Measurements from ENCODE around the gene UPK2.

Gene UPK2

DNA sequence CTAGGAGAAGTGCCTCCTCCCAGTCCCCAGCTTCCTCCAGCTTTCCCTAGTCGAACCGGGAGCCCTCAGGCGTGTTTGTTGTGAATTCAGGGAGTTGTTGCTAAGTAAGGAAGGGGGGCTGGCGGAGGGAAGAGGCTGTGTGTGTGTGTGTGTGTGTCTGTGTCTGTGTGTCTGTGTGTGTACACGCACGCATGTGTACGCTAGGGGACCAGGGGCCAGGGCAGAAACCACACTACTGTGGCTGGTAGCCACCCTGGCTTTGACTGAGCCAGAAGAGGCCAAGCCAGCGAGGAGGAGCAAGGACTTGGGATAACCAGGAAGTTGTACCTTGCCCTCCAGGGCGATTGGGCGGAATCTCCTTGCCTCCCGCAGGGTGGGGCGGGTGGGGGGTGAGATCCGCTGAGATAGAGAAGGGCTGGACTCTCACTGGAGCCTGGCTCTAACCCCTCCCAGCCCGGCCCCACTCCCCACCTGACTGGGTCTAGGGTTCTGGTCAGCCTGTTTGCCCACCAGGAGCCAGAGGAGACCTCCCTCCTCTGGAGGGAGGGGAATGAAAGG lies 37.9 kb upstream of the UPK2 start:
- peak; percentile 87 for DNase-seq

DNA sequence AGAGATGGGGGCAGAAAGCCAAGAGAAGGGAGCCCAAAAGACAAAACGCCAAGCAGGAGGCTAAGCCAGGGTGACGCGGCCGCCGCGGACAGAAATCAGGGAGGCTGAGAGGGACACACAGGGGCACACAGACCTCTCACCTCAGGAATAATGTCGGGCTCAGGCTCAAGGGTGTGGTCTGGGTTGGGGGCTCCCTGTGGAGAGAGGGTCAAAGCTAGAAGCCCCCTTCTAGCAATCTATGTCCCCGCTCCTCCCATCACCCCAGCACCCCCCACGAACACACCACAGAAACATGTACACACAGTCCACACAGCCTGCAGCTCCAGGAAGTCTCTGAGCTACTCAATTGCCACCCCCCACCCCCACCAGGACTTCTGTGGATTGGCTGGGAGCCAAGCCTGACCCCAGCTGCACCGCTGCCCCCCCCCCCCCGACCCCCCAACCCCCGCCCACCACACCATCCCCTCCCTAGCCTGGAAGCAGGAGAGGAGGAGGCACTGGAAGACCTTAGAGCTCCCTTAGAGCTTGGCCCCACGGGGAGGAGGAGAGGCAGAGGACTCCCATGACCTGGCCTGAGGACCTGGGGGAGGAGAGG lies 37.3 kb upstream of the UPK2 start:
- peak; percentile 72 for DNase-seq

DNA sequence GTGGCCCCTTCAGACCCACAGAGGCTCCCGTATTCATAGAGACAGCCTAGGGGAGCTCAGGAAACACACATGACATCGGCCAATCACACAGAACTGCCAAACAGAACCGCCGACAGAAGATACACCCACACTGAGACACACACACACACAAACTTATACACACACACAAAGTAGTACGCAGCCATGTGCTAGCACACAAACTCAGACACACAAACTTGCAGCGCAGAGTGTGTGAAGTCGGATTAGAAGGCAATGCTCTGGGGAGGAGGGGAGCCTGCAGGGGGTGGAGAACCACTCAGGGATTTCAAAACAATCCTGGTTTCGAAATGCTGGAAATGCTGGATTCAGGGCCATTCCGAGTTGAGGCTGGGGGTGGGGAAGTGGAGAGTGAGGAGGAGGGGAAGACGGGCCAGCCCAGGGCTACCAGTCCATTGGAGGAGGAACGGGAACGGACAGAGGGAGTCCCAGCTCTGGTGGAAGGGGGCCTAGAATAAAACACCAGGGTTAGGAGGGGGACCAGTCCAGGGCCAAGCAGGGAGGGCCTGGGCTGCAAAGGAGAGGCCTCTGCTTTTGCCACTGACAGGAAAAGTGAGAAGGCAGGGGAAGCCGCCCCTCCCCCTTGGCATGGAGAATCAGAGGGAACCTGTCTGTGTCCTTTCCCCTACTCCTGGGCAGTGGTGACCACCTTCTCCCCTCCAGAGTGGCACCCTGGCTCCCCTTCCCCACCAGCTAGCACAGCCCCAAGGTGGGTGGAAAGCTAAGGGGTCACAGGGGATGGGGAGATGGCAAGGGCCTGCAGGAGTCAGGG lies 34.8 kb upstream of the UPK2 start:
- DNase-seq, result peak; percentile 93

DNA sequence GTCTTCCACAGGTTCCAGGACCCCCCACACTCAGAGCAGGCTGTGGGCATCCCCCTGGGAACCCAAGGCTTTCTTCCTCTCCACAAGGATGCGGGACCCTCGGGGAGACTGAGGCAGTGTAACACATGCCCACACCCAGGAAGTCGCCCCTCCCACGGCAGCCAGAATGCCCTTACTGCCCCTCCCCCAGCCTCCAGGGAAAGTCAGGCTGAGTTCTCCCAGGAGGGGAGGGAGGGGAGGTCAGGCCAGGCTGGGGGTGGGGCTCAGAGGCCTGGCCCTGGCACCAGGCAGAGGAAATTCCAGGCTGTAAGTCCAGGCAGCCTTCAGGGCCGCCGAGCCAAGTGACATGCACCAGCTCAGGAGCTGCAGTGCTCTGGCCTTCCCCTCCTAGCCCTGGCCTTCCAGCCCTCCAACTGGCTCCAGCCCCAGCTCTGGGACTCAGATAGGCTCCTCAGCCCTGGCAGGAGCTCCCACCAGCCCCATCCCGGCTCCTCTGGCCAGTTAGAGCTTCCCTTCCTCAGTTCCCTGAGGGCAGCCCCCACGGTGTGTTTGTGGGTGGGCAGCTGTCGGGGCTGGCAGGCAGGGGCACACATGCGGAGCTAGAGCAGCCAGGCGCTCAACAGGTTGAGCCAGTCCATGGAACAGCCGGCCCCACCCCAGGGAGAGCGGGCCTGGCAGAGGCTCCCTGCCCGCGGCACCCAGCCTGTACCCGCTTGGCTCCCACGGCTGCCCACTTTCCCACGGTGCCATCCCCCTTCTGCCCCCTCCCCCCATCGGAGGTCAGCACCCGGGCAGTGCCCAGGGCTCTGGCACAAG lies 34.0 kb upstream of the UPK2 start:
- peak; percentile 65 for DNase-seq

DNA sequence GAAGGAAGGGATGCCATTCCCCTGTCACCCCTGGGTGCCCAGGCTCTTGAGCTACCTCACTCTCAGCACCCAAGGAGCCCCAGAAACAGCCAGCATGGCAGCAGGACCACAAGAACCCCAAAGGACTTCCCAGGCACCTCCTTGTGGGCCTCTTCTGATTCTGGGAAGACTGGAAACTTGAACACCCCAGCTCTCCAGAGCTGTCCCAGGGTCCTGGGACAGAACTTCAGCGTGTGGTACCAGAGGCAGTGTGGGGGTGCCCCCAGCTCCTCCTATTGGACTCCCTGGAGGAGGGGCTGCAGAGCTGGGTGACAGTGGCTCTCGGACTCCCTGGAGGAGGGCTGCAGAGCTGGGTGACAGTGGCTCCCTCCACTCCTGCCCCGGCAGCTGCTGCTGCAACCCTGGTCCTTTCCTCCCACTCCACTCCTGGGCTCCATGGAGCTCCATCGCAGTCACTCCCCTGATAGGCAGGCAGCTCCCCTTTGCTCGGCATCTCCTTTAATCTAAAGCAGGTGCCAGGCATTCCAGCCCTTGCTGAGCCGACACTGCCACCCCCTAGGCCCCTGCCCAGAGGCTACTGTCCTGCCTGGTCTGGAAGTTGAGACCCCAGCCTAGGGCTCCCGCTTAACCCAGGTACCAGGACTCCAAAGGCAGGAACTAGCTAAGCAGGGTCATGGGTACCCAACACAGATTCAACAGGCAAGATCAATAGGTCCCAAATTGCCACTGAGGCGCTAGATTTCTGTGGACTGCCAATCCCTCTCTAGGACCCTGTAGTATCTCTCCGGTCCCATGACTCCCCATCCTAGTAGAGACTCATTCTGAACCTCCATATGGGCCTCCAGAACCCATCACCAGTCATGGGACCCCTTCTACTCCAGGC lies 33.1 kb upstream of the UPK2 start:
- no peak for DNase-seq

DNA sequence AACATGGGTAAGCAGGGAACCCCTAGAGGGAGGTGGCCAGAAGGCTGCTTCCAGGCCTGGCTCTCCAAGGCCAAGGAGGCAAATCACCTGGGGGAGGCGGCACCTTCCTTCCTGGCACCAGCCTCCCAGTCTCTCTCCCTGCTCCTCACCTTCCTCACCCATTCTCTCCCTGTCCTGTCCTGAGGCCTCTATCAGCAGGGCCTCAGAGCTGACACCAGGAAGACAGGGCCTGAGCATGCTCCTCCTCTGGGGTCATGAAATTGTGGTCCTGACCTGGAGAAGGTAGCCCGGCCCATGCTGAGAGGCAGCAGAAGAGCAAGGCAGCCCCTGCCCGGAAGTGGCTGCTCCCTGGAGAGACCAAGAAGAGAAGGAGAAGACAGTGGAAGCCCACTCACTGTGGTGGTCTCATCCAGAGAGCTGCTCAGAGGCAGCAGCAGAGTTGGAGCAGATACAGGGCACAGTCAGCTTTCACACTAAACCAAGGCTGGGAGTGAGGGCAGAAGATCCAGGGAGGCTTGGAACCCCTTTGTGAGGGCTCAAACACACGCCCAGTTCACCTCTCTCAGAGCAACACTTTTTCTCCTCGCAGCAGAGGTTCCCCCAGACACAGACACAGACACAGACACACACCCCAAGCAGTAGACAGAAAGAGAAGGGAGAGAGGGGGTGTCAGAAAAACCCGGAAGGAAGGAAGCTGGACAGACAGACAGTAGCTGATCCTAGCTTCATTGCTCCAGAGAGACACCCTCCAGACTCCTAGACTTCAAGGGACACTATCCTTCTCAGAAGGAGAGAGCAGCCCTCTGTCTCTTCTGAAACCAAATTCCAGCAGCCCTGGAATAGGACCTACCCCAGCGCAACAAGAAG lies 32.1 kb upstream of the UPK2 start:
- DNase-seq, result no peak

DNA sequence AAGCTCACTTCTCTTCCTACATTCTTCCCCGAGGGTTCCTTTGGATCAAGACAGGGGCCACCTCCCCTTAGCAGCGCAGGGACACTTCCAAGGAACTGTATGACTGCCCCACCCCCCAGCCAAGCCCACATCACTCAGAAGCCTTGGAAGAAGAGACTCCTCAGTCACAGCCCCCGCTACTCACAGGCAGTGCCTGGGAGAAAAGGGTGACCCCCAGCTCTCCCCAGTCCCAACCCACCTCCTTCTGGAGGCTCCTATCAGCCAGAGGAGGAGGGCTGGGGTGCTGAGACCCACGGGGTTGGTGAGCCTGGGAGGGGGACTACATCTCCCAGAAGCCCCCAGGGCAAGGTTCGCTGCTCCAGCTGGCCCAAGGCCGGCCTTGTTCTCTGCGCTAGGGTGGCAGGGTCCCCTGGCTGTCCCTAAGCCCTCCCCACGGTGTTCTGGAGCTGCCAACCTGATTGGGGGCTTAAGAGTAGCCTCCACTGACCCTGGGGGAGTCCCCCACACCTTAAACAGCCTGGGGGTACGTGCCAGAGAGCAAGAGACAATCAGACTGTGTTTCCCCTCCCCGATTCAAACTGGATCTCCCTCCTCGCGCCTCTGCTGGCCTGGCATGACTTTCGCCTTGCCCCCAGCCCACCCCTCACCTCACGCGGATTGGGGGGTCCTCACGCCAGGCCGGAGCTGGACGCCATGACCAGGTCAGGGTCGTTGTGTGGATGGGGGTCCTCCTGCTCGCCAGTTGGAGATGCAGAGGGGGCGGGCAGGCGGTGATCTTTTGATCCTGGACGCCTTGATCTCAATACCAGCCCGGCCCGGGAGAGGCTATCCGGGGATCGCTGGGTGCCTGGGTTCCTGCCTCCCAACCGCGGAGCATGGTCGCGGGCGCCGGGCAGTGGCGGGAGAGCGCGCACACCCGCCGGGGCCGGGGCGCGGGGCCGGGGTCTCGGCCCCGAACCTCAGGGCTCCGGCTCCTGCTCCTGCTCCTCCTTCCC lies 31.2 kb upstream of the UPK2 start:
- DNase-seq, result peak; percentile 28

DNA sequence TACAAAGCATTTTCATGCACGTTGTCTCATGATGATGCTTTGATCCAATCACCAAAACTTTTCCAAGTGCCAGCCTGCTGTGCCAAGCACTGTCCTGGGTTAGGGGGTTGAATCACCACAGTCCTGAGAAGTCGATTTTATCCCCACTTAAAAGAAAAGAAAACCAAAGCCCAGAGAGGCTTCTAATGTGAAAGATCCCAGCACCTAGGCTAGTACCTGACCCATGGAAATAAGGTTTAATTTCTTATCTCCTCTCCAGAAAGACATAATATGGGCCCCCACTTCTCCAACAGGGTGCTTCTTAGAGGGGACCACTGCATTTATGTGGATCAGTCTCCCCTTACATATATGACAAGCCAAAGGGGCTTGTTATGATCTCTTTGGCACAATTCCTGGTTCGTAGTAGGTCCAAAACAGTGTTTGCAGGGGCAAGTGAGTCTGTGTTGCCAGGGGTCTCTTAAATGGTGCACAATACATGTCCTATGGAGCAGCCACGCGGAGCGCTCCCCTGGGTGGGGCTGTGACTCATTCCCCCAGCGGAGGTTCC lies 28.5 kb upstream of the UPK2 start:
- DNase-seq, result no peak

DNA sequence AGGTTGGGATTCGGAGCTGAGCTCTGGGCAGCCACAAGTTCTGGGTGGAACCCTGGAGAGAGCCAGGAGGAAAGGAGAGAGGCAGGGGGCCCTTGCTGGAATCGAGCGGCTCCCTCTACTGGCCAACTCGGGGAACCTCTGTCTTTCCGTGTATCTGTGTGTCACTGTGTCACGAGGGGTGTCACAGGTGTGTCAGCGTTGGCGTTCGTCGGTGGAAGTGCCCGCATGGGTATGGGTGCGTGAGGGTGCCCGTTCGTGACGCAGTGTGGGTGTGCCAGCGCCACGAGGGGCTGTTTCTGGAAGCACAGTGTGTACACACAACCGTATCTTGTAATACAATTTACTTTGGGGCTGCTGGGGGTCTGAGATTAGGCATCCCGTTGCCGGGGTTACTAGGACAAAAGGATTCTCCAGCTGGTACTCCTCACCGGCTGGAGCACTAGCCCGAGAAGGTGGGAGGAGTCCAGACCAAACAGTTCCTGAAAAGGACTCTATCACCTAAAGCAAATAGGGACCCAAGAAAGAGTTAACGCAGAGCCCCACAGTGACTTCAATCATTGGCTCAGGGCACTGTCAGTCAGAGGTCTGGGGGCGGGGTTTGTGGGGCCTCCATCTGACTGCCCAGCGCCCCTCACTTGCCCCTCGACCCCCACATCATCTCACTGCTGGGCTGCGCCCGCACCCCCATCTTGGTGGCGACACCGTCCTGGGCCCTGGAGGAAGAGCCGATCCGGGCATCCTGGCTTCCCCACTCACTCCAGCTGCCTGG lies 27.8 kb upstream of the UPK2 start:
- peak; percentile 91 for DNase-seq

DNA sequence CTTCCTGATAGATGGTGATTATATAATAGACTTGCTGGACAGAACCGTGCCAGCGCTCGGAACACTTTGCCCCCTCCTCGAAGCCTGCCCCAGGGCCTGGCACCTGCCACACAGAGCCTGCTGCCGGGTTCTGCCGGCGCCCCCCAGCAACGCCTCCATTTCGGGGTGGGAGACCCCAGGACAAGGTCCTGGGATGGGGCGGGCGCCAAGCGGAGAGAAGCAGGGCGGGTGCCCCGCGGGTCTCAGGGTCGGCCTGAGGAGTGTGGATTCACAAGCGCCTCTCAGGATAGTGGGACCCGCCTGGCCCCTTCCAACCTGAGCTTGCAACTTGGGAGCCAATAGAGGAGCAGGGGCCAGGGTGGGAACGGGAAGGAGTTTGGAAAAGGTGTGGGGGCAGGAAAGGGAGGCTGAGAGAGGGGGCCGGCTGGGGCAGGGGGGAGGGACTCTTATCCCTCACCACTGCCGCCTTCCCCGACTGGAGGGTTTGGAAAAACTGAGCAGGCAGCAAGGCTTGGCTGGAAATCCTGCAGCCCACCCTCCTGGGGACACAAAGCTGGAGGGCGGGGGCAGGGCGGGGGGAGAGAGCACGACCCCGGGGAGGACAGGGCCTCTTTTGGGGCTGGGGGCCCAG lies 27.1 kb upstream of the UPK2 start:
- DNase-seq, result peak; percentile 68

DNA sequence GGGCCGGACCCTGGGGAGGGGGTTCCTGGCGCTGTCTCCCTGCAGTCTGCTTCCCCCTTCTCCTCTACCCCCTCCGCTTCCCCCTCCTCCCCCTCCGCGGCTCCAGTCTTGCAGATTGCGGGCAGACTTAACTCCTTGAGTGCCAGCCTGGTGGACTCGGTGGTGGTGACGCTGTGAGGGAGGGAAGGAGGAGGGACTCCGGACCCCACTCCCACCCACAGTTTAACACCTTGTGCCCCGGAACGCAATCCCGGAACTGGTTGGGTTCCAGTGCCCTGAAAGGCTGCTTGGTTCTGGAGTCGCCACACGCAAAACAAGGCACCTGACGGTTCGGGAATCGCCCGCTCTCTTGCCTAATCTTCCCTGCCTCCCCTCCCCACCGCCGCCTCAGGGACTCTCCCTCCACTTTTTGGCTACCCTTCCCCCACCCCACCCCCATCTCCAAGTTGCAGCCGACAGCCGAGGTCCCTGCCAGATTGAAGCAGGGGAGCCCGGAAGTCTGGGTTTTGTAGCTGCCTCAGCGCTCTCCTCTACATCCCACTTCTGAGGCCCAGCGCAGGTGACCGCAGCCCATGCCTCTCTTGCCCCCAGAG lies 26.5 kb upstream of the UPK2 start:
- peak; percentile 91 for DNase-seq

DNA sequence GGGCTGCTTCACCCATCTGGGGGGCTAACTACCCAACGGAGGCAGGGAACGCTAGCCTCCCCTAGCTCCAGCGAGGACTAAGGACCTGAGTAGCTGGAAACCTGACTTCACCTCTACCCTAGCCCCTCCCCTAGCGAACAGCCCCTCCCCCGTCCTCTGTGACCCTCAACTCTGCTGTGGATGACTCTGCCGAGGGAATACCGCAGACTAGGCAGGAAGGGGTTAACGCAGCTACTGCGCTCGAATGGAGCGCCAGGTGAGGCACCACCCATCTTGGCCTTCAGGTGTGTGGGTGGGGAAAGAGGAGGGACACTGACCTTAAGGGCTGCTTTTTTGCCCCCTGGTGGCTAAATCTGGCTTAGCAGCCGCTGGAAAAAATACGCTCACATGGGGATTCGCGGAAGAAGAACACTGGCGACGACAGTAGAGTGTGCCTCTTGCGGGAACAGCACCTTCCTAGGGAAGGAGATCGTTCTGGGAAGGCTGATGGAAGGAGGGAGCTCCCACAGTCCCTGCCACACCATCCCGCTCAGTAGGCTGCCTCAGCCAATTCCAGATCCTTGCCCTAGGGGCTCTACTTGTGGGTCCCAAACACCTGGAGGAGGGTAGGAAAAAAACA lies 25.9 kb upstream of the UPK2 start:
- peak; percentile 71 for DNase-seq

DNA sequence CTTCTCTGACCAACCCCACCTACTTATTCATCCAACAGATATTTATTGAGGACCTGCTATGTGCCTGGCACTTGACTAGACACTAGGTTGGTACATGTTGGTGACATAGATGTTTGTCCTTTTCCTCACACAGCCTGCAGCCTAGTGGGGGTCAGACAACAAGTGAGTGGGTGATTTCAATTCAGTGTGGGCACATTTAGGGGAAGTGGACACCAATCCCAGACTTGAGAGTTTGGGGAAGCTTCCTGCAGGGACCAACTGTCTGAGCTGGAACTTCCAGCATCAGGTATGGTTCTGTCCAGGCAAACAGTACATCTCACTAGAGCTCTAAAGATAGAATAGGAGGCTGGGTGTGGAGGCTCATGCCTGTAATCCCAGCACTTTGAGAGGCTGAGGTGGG lies 24.5 kb upstream of the UPK2 start:
- DNase-seq, result no peak

DNA sequence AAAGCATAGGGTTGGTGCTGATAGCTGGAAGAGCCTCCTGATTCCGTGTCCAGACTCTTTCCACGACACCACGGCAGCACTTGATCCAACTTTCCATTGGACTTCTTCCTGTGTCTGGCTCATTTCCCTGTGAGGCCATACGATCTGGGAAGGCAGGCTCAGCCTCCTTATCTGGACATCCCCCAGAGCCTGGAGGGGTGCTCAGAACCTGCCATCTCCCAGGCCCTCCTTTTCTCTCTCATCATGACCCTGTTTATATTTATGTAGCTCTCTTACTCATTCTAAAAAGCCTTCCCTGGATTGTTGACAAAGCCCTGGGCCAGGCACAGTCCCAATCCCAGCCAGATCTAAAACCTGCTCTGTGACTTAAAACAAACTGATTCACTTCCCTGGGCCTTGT lies 22.6 kb upstream of the UPK2 start:
- no peak for DNase-seq

DNA sequence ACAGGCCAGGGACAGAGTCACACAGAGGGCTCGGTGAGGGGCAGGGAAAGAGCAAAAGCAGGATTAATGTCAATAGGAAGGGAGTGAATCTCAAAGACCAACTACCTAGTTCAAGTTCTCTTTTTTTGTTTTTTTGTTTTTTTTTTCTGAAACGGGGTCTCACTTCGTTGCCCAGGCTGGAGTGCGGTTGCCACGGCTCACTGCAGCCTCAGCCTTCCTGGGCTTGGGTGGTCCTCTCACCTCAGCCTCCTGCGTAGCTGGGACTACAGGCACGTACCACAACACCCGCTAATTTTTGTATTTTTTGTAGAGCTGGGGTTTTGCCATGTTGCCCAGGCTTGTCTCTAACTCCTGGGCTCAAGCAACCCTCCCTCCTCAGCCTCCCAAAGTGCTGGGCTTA lies 20.7 kb upstream of the UPK2 start:
- no peak for DNase-seq

DNA sequence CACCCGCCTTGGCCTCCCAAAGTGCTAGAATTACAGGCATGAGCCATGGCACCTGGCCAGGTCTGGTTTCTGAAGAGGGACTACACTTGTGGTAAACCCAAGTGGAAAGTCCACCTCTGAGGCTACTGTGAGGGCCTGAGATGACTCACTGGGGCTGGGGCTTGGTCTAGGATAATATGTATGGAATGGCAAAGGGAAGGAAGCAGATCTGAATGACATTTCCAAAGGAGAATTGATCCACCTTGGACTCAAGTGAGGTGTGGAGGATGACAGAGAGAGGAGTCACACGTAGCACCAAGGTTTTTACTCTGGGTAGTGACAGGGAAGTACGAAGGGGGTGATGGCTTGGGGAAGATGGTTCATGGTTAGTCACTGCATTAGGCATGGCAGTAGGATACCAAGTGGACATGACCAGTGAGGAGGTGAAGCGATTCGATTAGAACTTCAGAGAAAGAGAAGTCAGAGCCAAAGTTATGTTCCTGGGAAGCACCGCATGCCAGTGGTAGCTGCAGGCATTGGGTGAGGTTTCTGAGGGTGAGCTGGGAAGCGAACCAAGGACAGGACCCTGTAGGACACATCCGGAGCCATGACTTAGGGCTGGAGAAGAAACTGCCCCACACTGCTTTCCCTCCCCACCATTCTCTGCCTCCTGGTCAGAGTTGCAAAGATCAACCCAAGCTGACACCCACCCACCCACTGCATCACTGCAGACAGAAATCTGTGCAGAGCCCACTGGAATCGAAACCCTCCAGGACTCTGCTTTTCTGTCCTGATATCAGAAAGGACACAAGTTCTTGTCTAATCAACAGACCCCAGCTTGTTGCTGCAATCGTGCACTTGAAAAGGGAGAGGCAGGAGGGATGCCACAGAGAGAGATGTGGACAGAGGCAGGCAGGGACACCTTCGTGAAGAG lies 17.4 kb upstream of the UPK2 start:
- peak; percentile 71 for DNase-seq
